HepG2 (cell line): ENCODE measurements around the gene SLC38A3. TPM values are rescaled to one million over a fixed set of nuclear protein-coding genes. Genes with fewer than 3 reads are reported as not detected.

ENCODE experiments used
- ARID5B ChIP-seq: IDR thresholded peaks from 2 replicates; pipeline ENCODE4 v1.4.0; 2020; ENCODE audit warnings: mild to moderate bottlenecking, missing genetic modification reagents
- BCLAF1 ChIP-seq: fragments of 450-650 bp; IDR thresholded peaks from 2 replicates; pipeline ENCODE4 v1.6.1; 2017; ENCODE audit warnings: mild to moderate bottlenecking
- CEBPG ChIP-seq: IDR thresholded peaks from 2 replicates; pipeline ENCODE4 v1.6.1; 2016
- CENPBD1 ChIP-seq: sonication (generic); formaldehyde crosslinking; IDR thresholded peaks from 2 replicates; pipeline ENCODE4 v1.8.0; 2022; ENCODE audit warnings: missing genetic modification reagents, low read depth, mild to moderate bottlenecking, borderline replicate concordance
- CHD4 ChIP-seq: fragments of 200-600 bp; sonication (generic); IDR thresholded peaks from 2 replicates; pipeline ENCODE4 v1.7.0; 2017; ENCODE audit warnings: mild to moderate bottlenecking, low read length, borderline replicate concordance
- HNRNPL ChIP-seq: fragments of 200-400 bp; formaldehyde crosslinking; IDR thresholded peaks from 2 replicates; pipeline ENCODE4 v1.6.1; 2017; ENCODE audit warnings: mild to moderate bottlenecking, low read depth, low read length
- IRF2 ChIP-seq: IDR thresholded peaks from 2 replicates; pipeline ENCODE4 v1.6.1; 2018; ENCODE audit warnings: missing genetic modification reagents, missing compliant biosample characterization
- NCOA2 ChIP-seq: sonication (generic); formaldehyde crosslinking; IDR thresholded peaks from 2 replicates; pipeline ENCODE4 v1.8.0; 2022; ENCODE audit warnings: inconsistent platforms
- POLR2G ChIP-seq: fragments of 200-400 bp; formaldehyde crosslinking; IDR thresholded peaks from 2 replicates; pipeline ENCODE4 v1.6.1; 2018; ENCODE audit warnings: mild to moderate bottlenecking, low read depth, low read length, moderate library complexity
- TSC22D2 ChIP-seq: sonication (generic); formaldehyde crosslinking; IDR thresholded peaks from 2 replicates; pipeline ENCODE4 v1.5.1; 2020; ENCODE audit warnings: missing genetic modification reagents, mild to moderate bottlenecking, borderline replicate concordance
- ZBTB20 ChIP-seq: sonication (generic); formaldehyde crosslinking; IDR thresholded peaks from 2 replicates; pipeline ENCODE4 v1.8.1; 2023; ENCODE audit warnings: missing genetic modification reagents, low read depth, mild to moderate bottlenecking, borderline replicate concordance
- ZBTB34 ChIP-seq: sonication (generic); formaldehyde crosslinking; IDR thresholded peaks from 2 replicates; pipeline ENCODE4 v1.8.0; 2022; ENCODE audit warnings: mild to moderate bottlenecking, missing genetic modification reagents
- ZNF160 ChIP-seq: sonication (generic); formaldehyde crosslinking; IDR thresholded peaks from 2 replicates; pipeline ENCODE4 v1.8.0; 2022; ENCODE audit warnings: mild to moderate bottlenecking, inconsistent platforms, missing genetic modification reagents
- ZNF451 ChIP-seq: sonication (generic); formaldehyde crosslinking; IDR thresholded peaks from 2 replicates; pipeline ENCODE4 v1.5.0; 2020; ENCODE audit warnings: mild to moderate bottlenecking, missing genetic modification reagents
- ZNF501 ChIP-seq: sonication (generic); formaldehyde crosslinking; IDR thresholded peaks from 2 replicates; pipeline ENCODE4 v1.5.1; 2020; ENCODE audit warnings: mild to moderate bottlenecking, moderate library complexity, missing genetic modification reagents
- ZNF512B ChIP-seq: sonication (generic); formaldehyde crosslinking; IDR thresholded peaks from 2 replicates; pipeline ENCODE4 v1.5.1; 2020; ENCODE audit warnings: missing genetic modification reagents, mild to moderate bottlenecking, borderline replicate concordance
- ZNF615 ChIP-seq: sonication (generic); formaldehyde crosslinking; IDR thresholded peaks from 2 replicates; pipeline ENCODE4 v1.5.0; 2020; ENCODE audit warnings: mild to moderate bottlenecking, missing genetic modification reagents, borderline replicate concordance
- ZNF703 ChIP-seq: sonication (generic); formaldehyde crosslinking; IDR thresholded peaks from 2 replicates; pipeline ENCODE4 v1.5.1; 2020; ENCODE audit warnings: missing genetic modification reagents, mild to moderate bottlenecking, moderate library complexity, borderline replicate concordance
- polyA plus RNA-seq, 8 experiments: library from polyadenylated mRNA; depleted of rRNA in 3 of 8; stranded (reverse) in 7 of 8; unstranded in 1 of 8; fragments of >200 nt; fragmentation: Illumina TruSeq in 4 of 8; extraction: Trizol in 4 of 8; gene quantifications; 2 replicates each; pipeline versions ENCODE4 v1.2.1 to v1.2.3, GENCODE V29; 2011 to 2016; ENCODE audit warnings: low read depth in 4 of 8, missing spikeins in 1 of 8, mixed read lengths in 1 of 8; ENCODE audit not compliant: insufficient read depth in 1 of 8
- total RNA-seq, 5 experiments: library from RNA; depleted of rRNA; stranded (reverse); fragments of >200 nt; fragmentation: Illumina TruSeq; extraction: Trizol; gene quantifications; 2 replicates each; pipeline ENCODE4 v1.2.3, GENCODE V29; 2016; ENCODE audit warnings: low read depth in 1 of 5

The SLC38A3 gene
- total and polyA plus RNA-seq, 2 of the 13 experiments (the other 11 are each of a cell fraction or from before 2014, with no cell fraction given) = 29.8 to 164 TPM

GRCh38 chr3:50264383-50264963 is 59.4 kb downstream of the SLC38A3 start (continued):
- TF ChIP-seq ZNF512B (CRISPR knock-in tag) (no peak), HNRNPL (peak; percentile 72; the same call in 1 of the 2 replicates), ZNF703 (CRISPR knock-in tag) (no peak), ZNF501 (CRISPR knock-in tag) (no peak), ZNF615 (CRISPR knock-in tag) (no peak), IRF2 (peak; percentile 72; the same call in 1 of the 2 replicates), POLR2G (peak; percentile 53), BCLAF1 (no peak), NCOA2 (CRISPR knock-in tag) (peak; percentile 63; the same call in 1 of the 2 replicates), ZBTB20 (CRISPR knock-in tag) (no peak), ARID5B (CRISPR knock-in tag) (peak; percentile 59; the same call in 1 of the 2 replicates), ZBTB34 (CRISPR knock-in tag) (0 out of 2 replicates have a peak, but pooled peaks have one; percentile 36), ZNF451 (CRISPR knock-in tag) (no peak), CEBPG (CRISPR knock-in tag) (peak; percentile 4; the same call in 1 of the 2 replicates), TSC22D2 (CRISPR knock-in tag) (no peak), ZNF160 (CRISPR knock-in tag) (0 out of 2 replicates have a peak, but pooled peaks have one; percentile 9), CHD4 (0 out of 2 replicates have a peak, but pooled peaks have one; percentile 19), CENPBD1 (no peak)
